Measurements from ENCODE around the gene HNRNPF. TPM values are rescaled to one million over a fixed set of nuclear protein-coding genes. Genes with fewer than 3 reads are reported as not detected.

HNRNPF gene
- total RNA-seq, 1 experiment from 2014 or later: 333 TPM

DNA sequence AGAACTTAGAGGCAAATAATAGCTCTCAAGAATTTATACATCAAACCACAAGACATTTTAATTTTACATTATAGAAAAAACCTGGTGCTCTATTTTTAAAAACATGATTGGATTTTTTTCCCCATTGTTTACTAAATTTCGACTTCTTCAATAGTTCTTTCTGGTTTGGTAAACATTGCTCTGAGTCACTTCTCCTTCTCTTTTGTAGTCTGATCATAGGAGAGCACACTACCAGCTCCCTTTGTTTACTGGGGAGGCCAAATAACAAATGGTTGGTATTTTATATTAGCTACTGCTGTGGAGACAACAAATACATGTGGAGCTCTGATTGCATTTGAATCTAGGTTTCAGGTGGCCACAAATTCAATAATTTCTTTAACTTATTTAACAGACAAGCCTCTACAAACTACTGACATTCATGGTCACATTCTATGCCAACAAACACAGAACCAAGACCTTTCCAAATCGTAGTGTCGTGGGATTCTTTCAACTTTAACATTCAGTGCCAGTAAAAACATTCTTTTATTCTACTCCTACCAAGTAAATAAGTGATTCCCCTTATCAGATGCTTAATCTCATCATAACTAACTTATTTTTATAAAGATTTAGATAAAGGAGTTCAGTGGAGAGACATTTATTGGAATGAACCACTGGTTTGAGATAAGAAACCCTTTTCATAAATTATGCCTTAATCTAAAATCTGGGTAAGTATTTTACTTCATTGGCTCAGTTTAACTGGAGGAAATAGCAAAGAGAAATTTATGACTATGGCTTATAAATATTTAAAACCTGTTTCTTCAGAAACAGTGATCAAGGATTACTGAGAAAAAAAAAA lies 55.3 kb downstream of the HNRNPF start:
- RAD21 ChIA-PET (ENCODE audit: low non-redundant PET in 1 of 2, low total read pairs in 2 of 2, uncharacterized antibody in 2 of 2, unreplicated experiment in 2 of 2): no interaction called here
- ATAC-seq: no peak

DNA sequence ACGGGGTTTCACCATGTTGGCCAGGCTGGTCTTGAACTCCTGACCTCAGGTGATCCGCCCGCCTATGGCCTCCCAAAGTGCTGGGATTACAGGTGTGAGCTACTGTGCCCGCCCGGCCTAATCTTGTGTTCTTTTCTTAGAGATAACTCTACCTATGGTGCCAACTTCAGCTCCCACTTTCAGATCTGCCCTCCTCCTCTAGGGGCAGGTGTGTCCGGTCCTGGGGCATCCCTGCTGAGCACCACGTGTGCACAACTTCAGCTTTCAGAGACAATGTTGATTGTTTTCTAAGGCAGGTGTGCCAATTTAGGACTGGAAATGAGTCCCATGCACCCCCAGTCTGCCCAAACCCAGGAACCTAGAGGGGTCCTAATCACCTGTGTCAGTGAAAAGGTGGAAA lies 56.0 kb downstream of the HNRNPF start:
- no peaks in the 10 kb centered on the region for H3K36me3 ChIP-seq (ENCODE audit: control insufficient read depth in 1 of 2, insufficient read depth in 2 of 2, low read length in 2 of 2)
- H4K20me1 ChIP-seq (ENCODE audit: insufficient read depth): no peaks in the 10 kb centered on the region
- H3K9ac ChIP-seq (ENCODE audit: low read length): no peak overlapping the region
- BruUV-seq (replicated peaks): no TSS peak
- H3K27me3 ChIP-seq (ENCODE audit: insufficient read depth, low read length): no peaks in the 10 kb centered on the region
- no peak overlapping the region for H2AFZ ChIP-seq (ENCODE audit: low read depth, low read length, poor library complexity, severe bottlenecking)
- ATAC-seq (no peak), DNase-seq (ENCODE audit: low read depth, low spot score) (no peak)
- H3K9me3 ChIP-seq (ENCODE audit: control insufficient read depth in 1 of 2, insufficient read depth in 1 of 2, low read depth in 1 of 2, low read length in 2 of 2): no peaks in the 10 kb centered on the region
- ChIA-PET CTCF (interaction anchor here (1.0 to 1.2 kb wide), 3 partner anchors 149 to 151 kb away, joined by 3 to 7 read pairs (median 4); no protein-coding TSS in a partner anchor), POLR2A (no interaction called here), RAD21 (ENCODE audit: low non-redundant PET in 1 of 2, low total read pairs in 2 of 2, uncharacterized antibody in 2 of 2, unreplicated experiment in 2 of 2) (no interaction called here)
- no peak overlapping the region for H3K27ac ChIP-seq (ENCODE audit: low read depth, low read length)
- no peaks in the 10 kb centered on the region for H3K9me2 ChIP-seq (ENCODE audit: insufficient read depth)
- intact Hi-C loops (cut with micrococcal nuclease): no loop called here
- peaks cover 17 to 41% of the 10 kb centered on the region in 2 experiments for H3K4me1 ChIP-seq (ENCODE audit: control insufficient read depth in 1 of 2, insufficient read depth in 2 of 2, low read length in 2 of 2)
- no peak overlapping the region for H3K4me2 ChIP-seq (ENCODE audit: low read length)
- no peak for TF ChIP-seq ZFX (IDR thresholded peaks at IDR 0.05)
- TF ChIP-seq, protein P1, sequence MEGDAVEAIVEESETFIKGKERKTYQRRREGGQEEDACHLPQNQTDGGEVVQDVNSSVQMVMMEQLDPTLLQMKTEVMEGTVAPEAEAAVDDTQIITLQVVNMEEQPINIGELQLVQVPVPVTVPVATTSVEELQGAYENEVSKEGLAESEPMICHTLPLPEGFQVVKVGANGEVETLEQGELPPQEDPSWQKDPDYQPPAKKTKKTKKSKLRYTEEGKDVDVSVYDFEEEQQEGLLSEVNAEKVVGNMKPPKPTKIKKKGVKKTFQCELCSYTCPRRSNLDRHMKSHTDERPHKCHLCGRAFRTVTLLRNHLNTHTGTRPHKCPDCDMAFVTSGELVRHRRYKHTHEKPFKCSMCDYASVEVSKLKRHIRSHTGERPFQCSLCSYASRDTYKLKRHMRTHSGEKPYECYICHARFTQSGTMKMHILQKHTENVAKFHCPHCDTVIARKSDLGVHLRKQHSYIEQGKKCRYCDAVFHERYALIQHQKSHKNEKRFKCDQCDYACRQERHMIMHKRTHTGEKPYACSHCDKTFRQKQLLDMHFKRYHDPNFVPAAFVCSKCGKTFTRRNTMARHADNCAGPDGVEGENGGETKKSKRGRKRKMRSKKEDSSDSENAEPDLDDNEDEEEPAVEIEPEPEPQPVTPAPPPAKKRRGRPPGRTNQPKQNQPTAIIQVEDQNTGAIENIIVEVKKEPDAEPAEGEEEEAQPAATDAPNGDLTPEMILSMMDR (IDR thresholded peaks at IDR 0.05 in 2 of 3, conservative IDR thresholded peaks at IDR 0.05 in 1 of 3; ENCODE audit: borderline replicate concordance in 1 of 3, insufficient read depth in 1 of 3, low read depth in 2 of 3, low read length in 2 of 3): 0 out of 6 replicates have a peak, but pooled peaks of 1 of the 3 experiments have one; percentile 20
- no peak for TF ChIP-seq SP1 (IDR thresholded peaks at IDR 0.05; ENCODE audit: low read depth)
- TF ChIP-seq POLR2A (IDR thresholded peaks at IDR 0.05; ENCODE audit: borderline replicate concordance, extremely low read depth, insufficient read depth, insufficient read length): no peak
- TF ChIP-seq TCF7L2 (IDR thresholded peaks at IDR 0.05; ENCODE audit: borderline replicate concordance, extremely low read depth, insufficient read depth, insufficient read length): no peak
- H3K79me2 ChIP-seq (ENCODE audit: insufficient read depth, low read length): no peaks in the 10 kb centered on the region
- H3K4me3 ChIP-seq (replicated peaks in 1 of 2; ENCODE audit: low read depth in 1 of 2, low read length in 2 of 2): no peak overlapping the region

More for the DNA sequence above, 55.3 kb downstream of the HNRNPF start:
- H3K36me3 ChIP-seq (ENCODE audit: control insufficient read depth in 1 of 2, insufficient read depth in 2 of 2, low read length in 2 of 2): no peaks in the 10 kb centered on the region
- no peaks in the 10 kb centered on the region for H3K27me3 ChIP-seq (ENCODE audit: insufficient read depth, low read length)
- H3K9ac ChIP-seq (ENCODE audit: low read length): no peak overlapping the region
- H3K4me1 ChIP-seq (ENCODE audit: control insufficient read depth in 1 of 2, insufficient read depth in 2 of 2, low read length in 2 of 2): peaks cover 17 to 34% of the 10 kb centered on the region in 2 experiments
- H3K4me2 ChIP-seq (ENCODE audit: low read length): no peak overlapping the region
- DNase-seq (ENCODE audit: low read depth, low spot score): no peak
- no peaks in the 10 kb centered on the region for H4K20me1 ChIP-seq (ENCODE audit: insufficient read depth)
- H3K79me2 ChIP-seq (ENCODE audit: insufficient read depth, low read length): no peaks in the 10 kb centered on the region
- intact Hi-C loops (cut with micrococcal nuclease): no loop called here
- H3K9me2 ChIP-seq (ENCODE audit: insufficient read depth): no peaks in the 10 kb centered on the region
- ChIA-PET POLR2A (no interaction called here), CTCF (interaction anchor here (1.0 to 1.1 kb wide), 2 partner anchors 149 to 152 kb away, joined by 3 to 7 read pairs; no protein-coding TSS in a partner anchor)
- TF ChIP-seq RAD21 (IDR thresholded peaks at IDR 0.05; ENCODE audit: low read depth) (no peak), ZFX (IDR thresholded peaks at IDR 0.05) (no peak), CEBPB (IDR thresholded peaks at IDR 0.05; ENCODE audit: low read depth) (no peak), POLR2AphosphoS5 (IDR thresholded peaks at IDR 0.05; ENCODE audit: low read depth, low read length) (no peak), SIN3A (IDR thresholded peaks at IDR 0.05; ENCODE audit: low read depth) (no peak), EZH2 (IDR thresholded peaks at IDR 0.05) (no peak), CBX3 (IDR thresholded peaks at IDR 0.05; ENCODE audit: low read depth) (no peak)
- no peak overlapping the region for H2AFZ ChIP-seq (ENCODE audit: low read depth, low read length, poor library complexity, severe bottlenecking)
- H3K27ac ChIP-seq (ENCODE audit: low read depth, low read length): no peak overlapping the region
- H3K9me3 ChIP-seq (ENCODE audit: control insufficient read depth in 1 of 2, insufficient read depth in 1 of 2, low read depth in 1 of 2, low read length in 2 of 2): no peaks in the 10 kb centered on the region
- no peak overlapping the region for H3K4me3 ChIP-seq (replicated peaks in 1 of 2; ENCODE audit: low read depth in 1 of 2, low read length in 2 of 2)
- BruUV-seq (replicated peaks): no TSS peak
